HG03520 (cell line): ENCODE measurements around the gene SOD3.
A peak's percentile ranks its signal among the peaks of the same experiment; 100 is the strongest.

Experiments
- ATAC-seq: cut with Tn5 transposase; IDR thresholded peaks from one replicate; pipeline ENCODE4 v1.9.1; 2021; ENCODE audit warnings: mild to moderate bottlenecking, moderate library complexity; ENCODE audit not compliant: unreplicated experiment

The SOD3 gene

GRCh38 chr4:24794916-24795665, at the start of gene SOD3:
Gene SOD3 (plus strand): TSS chr4:24795573. CDS start chr4:24799522, 3,949 bp downstream.
- no peak for ATAC-seq

- no peak for ATAC-seq
Observed at GRCh38 chr4:24747234-24747975, 48.0 kb upstream of the SOD3 start.

- ATAC-seq = no peak
Observed at GRCh38 chr4:24748023-24748422, 47.4 kb upstream of the SOD3 start.

- ATAC-seq = no peak
Observed at GRCh38 chr4:24748758-24749350, 46.5 kb upstream of the SOD3 start.

- no peak for ATAC-seq
Observed at GRCh38 chr4:24750106-24750505, 45.3 kb upstream of the SOD3 start.

- no peak for ATAC-seq
Observed at GRCh38 chr4:24751926-24752539, 43.3 kb upstream of the SOD3 start.

GRCh38 chr4:24753519-24753918, 41.9 kb upstream of the SOD3 start:
- ATAC-seq = peak; percentile 81

- ATAC-seq = no peak
Observed at GRCh38 chr4:24754571-24754970, 40.8 kb upstream of the SOD3 start.

- ATAC-seq = no peak
Observed at GRCh38 chr4:24763631-24764297, 31.6 kb upstream of the SOD3 start.

GRCh38 chr4:24764345-24764744, 31.0 kb upstream of the SOD3 start:
- ATAC-seq = no peak

GRCh38 chr4:24765376-24765988, 29.9 kb upstream of the SOD3 start:
- ATAC-seq = no peak

- no peak for ATAC-seq
Observed at GRCh38 chr4:24768006-24768405, 27.4 kb upstream of the SOD3 start.

- ATAC-seq = peak; percentile 70
Observed at GRCh38 chr4:24768604-24769003, 26.8 kb upstream of the SOD3 start.

GRCh38 chr4:24769571-24769970, 25.8 kb upstream of the SOD3 start:
- ATAC-seq = no peak

- ATAC-seq = peak; percentile 73
Observed at GRCh38 chr4:24770032-24770584, 25.3 kb upstream of the SOD3 start.

GRCh38 chr4:24770667-24771066, 24.7 kb upstream of the SOD3 start:
- ATAC-seq = no peak

GRCh38 chr4:24771241-24771640, 24.1 kb upstream of the SOD3 start:
- no peak for ATAC-seq

GRCh38 chr4:24772061-24772705, 23.2 kb upstream of the SOD3 start:
- no peak for ATAC-seq

GRCh38 chr4:24772952-24773351, 22.4 kb upstream of the SOD3 start:
- no peak for ATAC-seq

- no peak for ATAC-seq
Observed at GRCh38 chr4:24774452-24774851, 20.9 kb upstream of the SOD3 start.
